Measurements from ENCODE around the gene LPCAT3.
"Not testable (repeated sequence)": the region's sequence is repeated elsewhere in the genome, so short reads cannot be mapped to it uniquely, and the experiment has no call there.

LPCAT3 gene

GRCh38 chr12:7035463-7035862, 17.2 kb upstream of the LPCAT3 start:
- DNase-seq (no peak), ATAC-seq (no peak)

GRCh38 chr12:7034464-7034863, 16.2 kb upstream of the LPCAT3 start:
- DNase-seq: no peak
- ATAC-seq: no peak

GRCh38 chr12:7032990-7033389, 14.7 kb upstream of the LPCAT3 start:
- DNase-seq (no peak), ATAC-seq (no peak)

- DNase-seq (no peak), ATAC-seq (no peak)
These were observed 13.0 kb upstream of the LPCAT3 start for GRCh38 chr12:7031306-7031705.

GRCh38 chr12:7026854-7027253, 8.6 kb upstream of the LPCAT3 start:
- DNase-seq: no peak
- no peak for ATAC-seq

GRCh38 chr12:7023114-7023513, 4.8 kb upstream of the LPCAT3 start:
- DNase-seq (no peak), ATAC-seq (no peak)

- DNase-seq (no peak), ATAC-seq (no peak)
These were observed 3.7 kb upstream of the LPCAT3 start for GRCh38 chr12:7021956-7022355.

- ATAC-seq: no peak
- DNase-seq: no peak
These were observed 830 bp upstream of the LPCAT3 start for GRCh38 chr12:7019043-7019569.

GRCh38 chr12:7017870-7018349, 366 bp downstream of the LPCAT3 start:
- DNase-seq: no peak
- peak; percentile 21 for ATAC-seq

GRCh38 chr12:7016958-7017571, 1.2 kb downstream of the LPCAT3 start:
- no peak for ATAC-seq

GRCh38 chr12:7015555-7016370, 2.5 kb downstream of the LPCAT3 start:
- ATAC-seq: no peak
- no peak for DNase-seq

More at GRCh38 chr12:7016958-7017571, 1.2 kb downstream of the LPCAT3 start:
- no peak for DNase-seq

- ATAC-seq: no peak
- DNase-seq: no peak
These were observed 5.2 kb downstream of the LPCAT3 start for GRCh38 chr12:7013101-7013500.

GRCh38 chr12:7012024-7012607, 6.2 kb downstream of the LPCAT3 start:
- ATAC-seq (no peak), DNase-seq (no peak)

GRCh38 chr12:7011398-7011797, 6.9 kb downstream of the LPCAT3 start:
- not testable (repeated sequence) for ATAC-seq, DNase-seq

- no peak for ATAC-seq
- DNase-seq: no peak
These were observed 8.8 kb downstream of the LPCAT3 start for GRCh38 chr12:7009512-7009911.

GRCh38 chr12:7008864-7009263, 9.4 kb downstream of the LPCAT3 start:
- no peak for DNase-seq
- no peak for ATAC-seq

GRCh38 chr12:7006639-7007038, 11.6 kb downstream of the LPCAT3 start:
- DNase-seq: no peak
- ATAC-seq: no peak

- DNase-seq: no peak
These were observed 13.0 kb downstream of the LPCAT3 start for GRCh38 chr12:7005311-7005710.

GRCh38 chr12:7004840-7005239, 13.4 kb downstream of the LPCAT3 start:
- ATAC-seq (no peak), DNase-seq (no peak)

More at GRCh38 chr12:7005311-7005710, 13.0 kb downstream of the LPCAT3 start:
- ATAC-seq: no peak

- DNase-seq: no peak
- ATAC-seq: no peak
These were observed 13.9 kb downstream of the LPCAT3 start for GRCh38 chr12:7004287-7004803.

GRCh38 chr12:7001921-7002591, 16.2 kb downstream of the LPCAT3 start:
- DNase-seq: no peak
- no peak for ATAC-seq

All from stimulated activated naive CD8-positive, alpha-beta T cell treated with anti-CD3 and anti-CD28 coated beads, Interleukin-15, Interleukin-2, amounts not matched to agents 100 U/mL and 50 U/mL, for 24 hours (primary cell).